Activated naive CD4-positive, alpha-beta T cell treated with anti-CD3 and anti-CD28 coated beads, Interleukin-2, amount 10 ng/mL, durations not matched to agents 5 hours and 36 hours (primary cell): Measurements from ENCODE around the gene CDV3. TPM values are rescaled to one million over a fixed set of nuclear protein-coding genes. Genes with fewer than 3 reads are reported as not detected.

Source experiments
- total RNA-seq, 2 experiments: library from RNA; stranded (reverse); gene quantifications; one replicate each; pipeline ENCODE4 v1.2.3, GENCODE V29; 2021

The CDV3 gene, protein sequence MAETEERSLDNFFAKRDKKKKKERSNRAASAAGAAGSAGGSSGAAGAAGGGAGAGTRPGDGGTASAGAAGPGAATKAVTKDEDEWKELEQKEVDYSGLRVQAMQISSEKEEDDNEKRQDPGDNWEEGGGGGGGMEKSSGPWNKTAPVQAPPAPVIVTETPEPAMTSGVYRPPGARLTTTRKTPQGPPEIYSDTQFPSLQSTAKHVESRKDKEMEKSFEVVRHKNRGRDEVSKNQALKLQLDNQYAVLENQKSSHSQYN
- total RNA-seq, result 100 to 1,000 TPM; 215 to 218 TPM

GRCh38 chr3:133573629-133574194, at the start of gene CDV3:
TSS of gene CDV3 (plus strand) at chr3:133573686. CDS start at chr3:133574045, 359 bp downstream.

Other genes with a start within 250 kb of the CDV3 start
- under 1 TPM in 1 of 2 experiments, not detected in 1; 0.68 TPM for gene BFSP2, start 173.6 kb upstream of the CDV3 start, total RNA-seq
- 10 to 100 TPM; 62.3 to 65.9 TPM for gene TOPBP1, start 88.3 kb downstream of the CDV3 start, total RNA-seq
- gene TF, start 172.7 kb downstream of the CDV3 start, total RNA-seq, result under 1 TPM; 0.02 to 0.30 TPM
- 10 to 100 TPM; 48.1 to 49.1 TPM for gene SRPRB, start 232.1 kb downstream of the CDV3 start, total RNA-seq